HEK293 (cell line): ENCODE results near the gene SNRPD2.
A peak's percentile ranks its signal among the peaks of the same experiment; 100 is the strongest.

Experiments
- CTCF ChIA-PET: fragments of 350-600 bp; formaldehyde crosslinking; extraction: SDS; loops from one replicate; lab custom pipeline; 2021; ENCODE audit warnings: antibody characterized with exemption; lab: Yijun Ruan, JAX
- POLR2A ChIA-PET: fragments of 300-600 bp; formaldehyde crosslinking; extraction: SDS; loops from one replicate; lab custom pipeline; 2020; ENCODE audit warnings: antibody characterized with exemption, inconsistent platforms; lab: Yijun Ruan, JAX
- H3K27ac ChIP-seq: fragments of 200-500 bp; sonication (Bioruptor generic); 2 replicates; pipeline ENCODE4 v1.5.1; 2014; ENCODE audit warnings: low read depth, low read length, control low read depth, inconsistent platforms; ENCODE audit errors: extremely low read depth
- H3K36me3 ChIP-seq, 2 experiments: fragments of 200-500 bp in 1 of 2; sonication (Bioruptor generic) in 1 of 2; 1 replicate in 1 of 2; 2 replicates in 1 of 2; pipeline ENCODE4 v1.5.1; 2014 to 2017; ENCODE audit warnings: inconsistent platforms in 2 of 2, low read length in 2 of 2; ENCODE audit not compliant: control insufficient read depth in 2 of 2, insufficient read depth in 1 of 2
- H3K4me1 ChIP-seq: fragments of 200-500 bp; sonication (Bioruptor generic); 2 replicates; pipeline ENCODE4 v1.5.1; 2014; ENCODE audit warnings: mild to moderate bottlenecking, low read length, inconsistent platforms; ENCODE audit not compliant: control insufficient read depth, insufficient read depth
- H3K4me3 ChIP-seq: 2 replicates; pipeline ENCODE4 v1.5.1; 2011; ENCODE audit warnings: low read depth, mild to moderate bottlenecking, control low read depth, low read length, moderate library complexity
- H3K9me3 ChIP-seq: fragments of 200-500 bp; sonication (Bioruptor generic); 2 replicates; pipeline ENCODE4 v1.5.1; 2014; ENCODE audit warnings: low read depth, low read length, inconsistent platforms; ENCODE audit not compliant: control insufficient read depth, insufficient read depth
- BCL11B ChIP-seq: fragments of 450-650 bp; formaldehyde crosslinking; IDR thresholded peaks from 2 replicates; pipeline ENCODE4 v1.5.1; 2016; ENCODE audit warnings: low read depth, missing biosample characterization, missing genetic modification characterization
- HIC1 ChIP-seq: fragments of 450-650 bp; formaldehyde crosslinking; IDR thresholded peaks from 2 replicates; pipeline ENCODE4 v1.5.1; 2016; ENCODE audit warnings: missing biosample characterization, missing genetic modification characterization
- KLF17 ChIP-seq: fragments of 450-650 bp; formaldehyde crosslinking; IDR thresholded peaks from 2 replicates; pipeline ENCODE4 v1.5.1; 2016; ENCODE audit warnings: missing biosample characterization, missing genetic modification characterization
- KLF7 ChIP-seq: fragments of 450-650 bp; formaldehyde crosslinking; IDR thresholded peaks from 2 replicates; pipeline ENCODE4 v1.5.1; 2016; ENCODE audit warnings: missing biosample characterization, missing genetic modification characterization, borderline replicate concordance
- PRDM1 ChIP-seq: fragments of 450-650 bp; formaldehyde crosslinking; IDR thresholded peaks from 2 replicates; pipeline ENCODE4; 2016; ENCODE audit warnings: missing biosample characterization, missing genetic modification characterization
- PRDM10 ChIP-seq: fragments of 450-650 bp; formaldehyde crosslinking; IDR thresholded peaks from 2 replicates; pipeline ENCODE4 v1.5.1; 2016; ENCODE audit warnings: missing biosample characterization, missing genetic modification characterization
- SCRT1 ChIP-seq: fragments of 450-650 bp; formaldehyde crosslinking; IDR thresholded peaks from 2 replicates; pipeline ENCODE4 v1.5.1; 2016; ENCODE audit warnings: missing biosample characterization, missing genetic modification characterization, borderline replicate concordance
- SETDB1 ChIP-seq: IDR thresholded peaks from one replicate; pipeline ENCODE4 v1.6.1; 2017; ENCODE audit warnings: mild to moderate bottlenecking, low read length, moderate library complexity, mixed read lengths; ENCODE audit not compliant: insufficient read length
- TRIM28 ChIP-seq: IDR thresholded peaks from 2 replicates; pipeline ENCODE4 v1.6.1; 2011; ENCODE audit warnings: low read length, control low read depth, borderline replicate concordance
- YY1 ChIP-seq: fragments of 450-650 bp; formaldehyde crosslinking; IDR thresholded peaks from 2 replicates; pipeline ENCODE4 v1.5.1; 2018; ENCODE audit warnings: missing biosample characterization, missing genetic modification characterization
- ZBTB10 ChIP-seq: fragments of 450-650 bp; formaldehyde crosslinking; IDR thresholded peaks from 2 replicates; pipeline ENCODE4 v1.5.1; 2016; ENCODE audit warnings: missing biosample characterization, missing genetic modification characterization
- ZBTB17 ChIP-seq: fragments of 450-650 bp; formaldehyde crosslinking; IDR thresholded peaks from 2 replicates; pipeline ENCODE4 v1.5.1; 2016; ENCODE audit warnings: missing biosample characterization, missing genetic modification characterization
- ZEB2 ChIP-seq: fragments of 450-650 bp; formaldehyde crosslinking; IDR thresholded peaks from 2 replicates; pipeline ENCODE4 v1.5.1; 2016; ENCODE audit warnings: missing biosample characterization, missing genetic modification characterization
- ZFP37 ChIP-seq: fragments of 450-650 bp; formaldehyde crosslinking; IDR thresholded peaks from 2 replicates; pipeline ENCODE4 v1.5.1; 2016; ENCODE audit warnings: missing biosample characterization, missing genetic modification characterization
- ZNF112 ChIP-seq: fragments of 450-650 bp; formaldehyde crosslinking; IDR thresholded peaks from 2 replicates; pipeline ENCODE4 v1.5.0; 2017; ENCODE audit warnings: missing biosample characterization, missing genetic modification characterization
- ZNF274 ChIP-seq, 2 experiments: fragments of 200-500 bp in 1 of 2; fragments of 450-650 bp in 1 of 2; sonication (Bioruptor generic) in 1 of 2; formaldehyde crosslinking in 1 of 2; IDR thresholded peaks; 2 replicates each; pipeline versions ENCODE4 v1.5.1 to v1.6.1; 2014 to 2016; ENCODE audit warnings: borderline replicate concordance in 1 of 2, inconsistent platforms in 1 of 2, low read length in 1 of 2, missing biosample characterization in 1 of 2, missing genetic modification characterization in 1 of 2
- ZNF302 ChIP-seq: fragments of 450-650 bp; formaldehyde crosslinking; IDR thresholded peaks from 2 replicates; pipeline ENCODE4 v1.5.1; 2016; ENCODE audit warnings: missing biosample characterization, missing genetic modification characterization, low read depth
- ZNF311 ChIP-seq: fragments of 450-650 bp; formaldehyde crosslinking; IDR thresholded peaks from 2 replicates; pipeline ENCODE4 v1.5.1; 2017; ENCODE audit warnings: missing biosample characterization, missing genetic modification characterization, borderline replicate concordance
- ZNF391 ChIP-seq: fragments of 450-650 bp; formaldehyde crosslinking; IDR thresholded peaks from 2 replicates; pipeline ENCODE4 v1.5.1; 2016; ENCODE audit warnings: low read depth, missing biosample characterization, missing genetic modification characterization, borderline replicate concordance
- ZNF404 ChIP-seq: fragments of 450-650 bp; formaldehyde crosslinking; IDR thresholded peaks from 2 replicates; pipeline ENCODE4 v1.5.1; 2017; ENCODE audit warnings: missing biosample characterization, missing genetic modification characterization
- ZNF423 ChIP-seq: fragments of 450-650 bp; formaldehyde crosslinking; IDR thresholded peaks from 2 replicates; pipeline ENCODE4 v1.5.1; 2016; ENCODE audit warnings: missing biosample characterization, missing genetic modification characterization
- ZNF510 ChIP-seq: fragments of 450-650 bp; formaldehyde crosslinking; IDR thresholded peaks from 2 replicates; pipeline ENCODE4 v1.5.1; 2018; ENCODE audit warnings: mild to moderate bottlenecking, missing genetic modification characterization, missing biosample characterization; ENCODE audit not compliant: insufficient replicate concordance
- ZNF549 ChIP-seq: fragments of 450-650 bp; IDR thresholded peaks from 2 replicates; pipeline ENCODE4 v1.5.1; 2018; ENCODE audit warnings: missing biosample characterization, missing genetic modification characterization, mild to moderate bottlenecking, inconsistent platforms, moderate library complexity
- ZNF571 ChIP-seq: fragments of 450-650 bp; formaldehyde crosslinking; IDR thresholded peaks from 2 replicates; pipeline ENCODE4 v1.5.0; 2017; ENCODE audit warnings: missing biosample characterization, missing genetic modification characterization
- ZNF623 ChIP-seq: fragments of 450-650 bp; formaldehyde crosslinking; IDR thresholded peaks from 2 replicates; pipeline ENCODE4 v1.5.1; 2016; ENCODE audit warnings: missing biosample characterization, missing genetic modification characterization
- ZNF629 ChIP-seq: fragments of 450-650 bp; formaldehyde crosslinking; IDR thresholded peaks from 2 replicates; pipeline ENCODE4 v1.5.1; 2017; ENCODE audit warnings: missing biosample characterization, missing genetic modification characterization
- ZXDB ChIP-seq: fragments of 450-650 bp; formaldehyde crosslinking; IDR thresholded peaks from 2 replicates; pipeline ENCODE4 v1.5.1; 2016; ENCODE audit warnings: missing biosample characterization, missing genetic modification characterization

The SNRPD2 gene

GRCh38 chr19:45643024-45643926, 48.5 kb downstream of the SNRPD2 start:
- H3K4me3 ChIP-seq, result no peak overlapping the region
- ChIA-PET POLR2A (interaction anchor here (0.5 to 1.2 kb wide), 4 partner anchors 27 to 64 kb away, joined by 3 to 5 read pairs (median 3); no protein-coding TSS in a partner anchor), CTCF (interaction anchor here (0.6 to 7.8 kb wide), 41 partner anchors 9 to 955 kb away, joined by 3 to 155 read pairs (median 6); partner anchors contain the start of genes GIPR, GPR4, OPA3 and QPCTL)
- H3K4me1 ChIP-seq, result peaks cover 12% of the 10 kb centered on the region
- H3K36me3 ChIP-seq, result no peaks in the 10 kb centered on the region; a peak in 1 of 3 replicates
- H3K27ac ChIP-seq, result no peak overlapping the region
- no peaks in the 10 kb centered on the region for H3K9me3 ChIP-seq
- no peak for TF ChIP-seq YY1 (tag by site-specific recombination)
- TF ChIP-seq ZNF404 (tag by site-specific recombination), result no peak
- TF ChIP-seq ZNF549 (tag by site-specific recombination), result no peak
- TF ChIP-seq ZNF311, result no peak
- peak; percentile 93 for TF ChIP-seq ZBTB10 (tag by site-specific recombination)
- peak; percentile 54 for TF ChIP-seq ZBTB17 (tag by site-specific recombination)
- no peak for TF ChIP-seq KLF7 (tag by site-specific recombination)
- TF ChIP-seq ZNF571 (tag by site-specific recombination), result no peak
- no peak for TF ChIP-seq SCRT1 (tag by site-specific recombination)
- no peak for TF ChIP-seq ZNF112 (tag by site-specific recombination)
- no peak for TF ChIP-seq ZNF274 (IDR thresholded peaks at IDR 0.05; ENCODE audit: low read length)
- no peak for TF ChIP-seq ZNF274 (tag by site-specific recombination; IDR thresholded peaks at IDR 0.05; ENCODE audit: borderline replicate concordance)
- peak; percentile 52; the same call in 1 of the 2 replicates for TF ChIP-seq PRDM1
- 0 out of 2 replicates have a peak, but pooled peaks have one; percentile 22 for TF ChIP-seq ZXDB (tag by site-specific recombination)
- no peak for TF ChIP-seq ZNF423 (tag by site-specific recombination)
- peak; percentile 21; the same call in 1 of the 2 replicates for TF ChIP-seq ZEB2 (tag by site-specific recombination)
- TF ChIP-seq ZNF510, result no peak
- 0 out of 2 replicates have a peak, but pooled peaks have one; percentile 21 for TF ChIP-seq ZNF629 (tag by site-specific recombination)
- no peak for TF ChIP-seq TRIM28
- peak; percentile 92 for TF ChIP-seq BCL11B (tag by site-specific recombination)
- no peak for TF ChIP-seq ZNF302
- no peak for TF ChIP-seq SETDB1
- peak; percentile 43; the same call in 1 of the 2 replicates for TF ChIP-seq PRDM10 (tag by site-specific recombination)
- no peak for TF ChIP-seq ZNF623 (tag by site-specific recombination)
- TF ChIP-seq ZFP37 (tag by site-specific recombination), result peak; percentile 35; the same call in 1 of the 2 replicates
- TF ChIP-seq KLF17, result 0 out of 2 replicates have a peak, but pooled peaks have one; percentile 24
- peak; percentile 15; the same call in 1 of the 2 replicates for TF ChIP-seq HIC1 (tag by site-specific recombination)
- TF ChIP-seq ZNF391 (tag by site-specific recombination), result peak; percentile 57; the same call in 1 of the 2 replicates
